Glutamatergic neuron (in vitro differentiated cells): Measurements from ENCODE around the gene MARCKSL1. TPM values are rescaled to one million over a fixed set of nuclear protein-coding genes. Genes with fewer than 3 reads are reported as not detected.

ENCODE experiments used
- DNase-seq: peaks from one replicate; pipeline ENCODE4 v3.0.0; 2022
- H3K27ac Mint-ChIP-seq: one replicate; pipeline ENCODE4 v1.8.0; 2020; ENCODE audit warnings: mild to moderate bottlenecking, mixed read lengths, inconsistent platforms; ENCODE audit not compliant: unreplicated experiment
- H3K27me3 Mint-ChIP-seq: one replicate; pipeline ENCODE4 v1.8.0; 2020; ENCODE audit warnings: mild to moderate bottlenecking, moderate library complexity, mixed read lengths, inconsistent platforms; ENCODE audit not compliant: unreplicated experiment
- H3K36me3 Mint-ChIP-seq: one replicate; pipeline ENCODE4 v1.8.0; 2020; ENCODE audit warnings: mild to moderate bottlenecking, mixed read lengths, inconsistent platforms; ENCODE audit not compliant: unreplicated experiment
- H3K4me1 Mint-ChIP-seq: one replicate; pipeline ENCODE4 v1.8.0; 2020; ENCODE audit warnings: mild to moderate bottlenecking, low read depth, mixed read lengths, inconsistent platforms; ENCODE audit not compliant: unreplicated experiment
- H3K4me3 Mint-ChIP-seq: one replicate; pipeline ENCODE4 v1.8.0; 2020; ENCODE audit warnings: mild to moderate bottlenecking, mixed read lengths, inconsistent platforms; ENCODE audit not compliant: unreplicated experiment
- H3K9me3 Mint-ChIP-seq: one replicate; pipeline ENCODE4 v1.8.0; 2020; ENCODE audit warnings: mild to moderate bottlenecking, moderate library complexity, mixed read lengths, inconsistent platforms; ENCODE audit not compliant: unreplicated experiment
- CTCF ChIP-seq: fragments of 200-600 bp; sonication (generic); IDR thresholded peaks from one replicate; pipeline ENCODE4 v1.5.0; 2021; ENCODE audit not compliant: partially characterized antibody, unreplicated experiment
- total RNA-seq: library from RNA; stranded (reverse); fragmentation: NEBNext Ultra II Directional; extraction: Animal tissue kit (Norgen Biotek cat#: 25700); gene quantifications from one replicate; pipeline ENCODE4 v1.2.1, GENCODE V29; 2021; ENCODE audit not compliant: unreplicated experiment

Gene MARCKSL1
- total RNA-seq, 1 donor from 2014 or later: 912 TPM

DNA sequence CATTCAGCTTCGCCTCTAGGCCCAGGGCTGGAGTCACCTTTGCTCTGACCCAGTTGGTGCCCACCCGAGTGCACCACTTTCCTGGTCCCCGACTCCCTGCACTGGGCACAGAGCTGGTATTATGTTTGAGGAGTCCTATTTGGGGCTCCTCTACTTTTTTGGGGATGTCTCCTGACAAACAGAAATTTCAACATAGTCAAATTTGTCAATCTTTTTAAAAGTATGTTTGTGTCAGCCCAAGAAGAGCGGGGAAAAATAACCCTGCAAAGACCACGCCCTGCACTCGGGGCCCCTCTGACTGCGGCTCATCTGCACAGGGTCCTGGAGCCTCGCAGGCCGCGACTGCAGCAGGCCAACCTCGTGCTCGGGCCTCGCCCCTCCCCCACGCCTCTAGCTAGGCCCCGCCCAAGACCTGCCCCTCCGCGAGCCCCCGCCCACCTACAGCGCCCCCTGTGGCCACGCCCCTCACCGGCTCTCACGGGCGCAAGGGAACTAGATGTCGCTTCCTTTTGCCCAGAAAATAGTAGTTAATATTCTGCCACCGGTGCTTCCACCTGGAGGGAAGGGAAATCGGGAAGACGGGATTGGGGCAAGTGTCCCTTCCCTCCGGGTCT, 14.9 kb upstream of the MARCKSL1 start:
- H3K9me3 Mint-ChIP-seq: peaks cover 12% of the 10 kb centered on the region
- H3K36me3 Mint-ChIP-seq: peaks cover 4% of the 10 kb centered on the region
- peak; percentile 90 for DNase-seq
- peaks cover 36% of the 10 kb centered on the region for H3K4me1 Mint-ChIP-seq
- H3K4me3 Mint-ChIP-seq: peak overlapping the region; percentile 86
- H3K27me3 Mint-ChIP-seq: peaks cover 23% of the 10 kb centered on the region
- TF ChIP-seq CTCF: peak; percentile 89
- peak overlapping the region; percentile 90 for H3K27ac Mint-ChIP-seq

GRCh38 chr1:32349211-32349708, 13.2 kb upstream of the MARCKSL1 start:
- H3K4me3 Mint-ChIP-seq: no peak overlapping the region
- peaks cover 14% of the 10 kb centered on the region for H3K9me3 Mint-ChIP-seq
- peaks cover 17% of the 10 kb centered on the region for H3K27me3 Mint-ChIP-seq
- peak overlapping the region; percentile 62 for H3K27ac Mint-ChIP-seq
- TF ChIP-seq CTCF: no peak
- H3K36me3 Mint-ChIP-seq: peaks cover 4% of the 10 kb centered on the region
- H3K4me1 Mint-ChIP-seq: peaks cover 26% of the 10 kb centered on the region
- DNase-seq: no peak

- Mint-ChIP-seq H3K27me3 (peaks cover 14% of the 10 kb centered on the region), H3K27ac (no peak overlapping the region)
Measured at GRCh38 chr1:32346532-32347157, 10.6 kb upstream of the MARCKSL1 start.

DNA sequence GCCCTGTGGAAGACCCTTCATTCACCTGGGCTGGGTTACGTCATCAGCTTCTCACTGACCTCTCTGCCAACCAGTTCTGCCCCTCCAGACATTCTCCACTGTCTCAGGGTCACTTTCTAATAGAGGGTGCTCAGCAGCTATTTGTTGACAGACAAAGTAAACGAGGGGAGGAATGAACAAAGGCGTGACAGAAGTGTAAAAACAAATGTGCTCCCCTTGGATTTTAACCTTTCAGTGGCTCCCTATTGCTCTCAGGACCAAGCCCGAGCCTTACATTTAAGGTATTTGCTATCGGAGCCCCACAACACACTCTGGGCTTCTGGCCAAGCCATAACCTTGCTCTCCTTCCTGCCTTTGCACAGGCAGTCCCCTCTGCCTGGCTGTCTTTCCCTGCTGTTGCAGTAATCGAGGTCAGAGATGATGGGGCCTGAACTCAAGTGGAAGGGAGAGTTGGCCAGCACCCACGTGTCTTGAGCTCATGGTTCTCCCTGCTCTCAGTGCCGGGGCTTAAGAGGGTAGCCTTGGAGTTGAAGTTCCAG, 9.3 kb upstream of the MARCKSL1 start:
- no peak for DNase-seq
- TF ChIP-seq CTCF: no peak
- Mint-ChIP-seq H3K27ac (no peak overlapping the region), H3K4me1 (peaks cover 9% of the 10 kb centered on the region), H3K9me3 (peaks cover 8% of the 10 kb centered on the region), H3K4me3 (no peak overlapping the region), H3K27me3 (peaks cover 12% of the 10 kb centered on the region), H3K36me3 (peaks cover 4% of the 10 kb centered on the region)

More at GRCh38 chr1:32346532-32347157, 10.6 kb upstream of the MARCKSL1 start:
- peaks cover 9% of the 10 kb centered on the region for H3K4me1 Mint-ChIP-seq
- peaks cover 4% of the 10 kb centered on the region for H3K36me3 Mint-ChIP-seq
- TF ChIP-seq CTCF: no peak
- no peak for DNase-seq
- H3K4me3 Mint-ChIP-seq: peak overlapping the region; percentile 67
- H3K9me3 Mint-ChIP-seq: peaks cover 8% of the 10 kb centered on the region

- peaks cover 18% of the 10 kb centered on the region for H3K4me1 Mint-ChIP-seq
Measured at GRCh38 chr1:32342704-32343103, 6.7 kb upstream of the MARCKSL1 start.

More at GRCh38 chr1:32342704-32343103, 6.7 kb upstream of the MARCKSL1 start:
- Mint-ChIP-seq H3K27me3 (peaks cover 8% of the 10 kb centered on the region), H3K4me3 (no peak overlapping the region), H3K36me3 (peaks cover 4% of the 10 kb centered on the region), H3K9me3 (peaks cover 16% of the 10 kb centered on the region), H3K27ac (no peak overlapping the region)
- no peak for DNase-seq
- TF ChIP-seq CTCF: no peak
